Measurements from ENCODE around the gene SH2D4B. TPM values are rescaled to one million over a fixed set of nuclear protein-coding genes. Genes with fewer than 3 reads are reported as not detected.

Gene SH2D4B
- polyA plus RNA-seq, 1 experiment, result not detected

DNA sequence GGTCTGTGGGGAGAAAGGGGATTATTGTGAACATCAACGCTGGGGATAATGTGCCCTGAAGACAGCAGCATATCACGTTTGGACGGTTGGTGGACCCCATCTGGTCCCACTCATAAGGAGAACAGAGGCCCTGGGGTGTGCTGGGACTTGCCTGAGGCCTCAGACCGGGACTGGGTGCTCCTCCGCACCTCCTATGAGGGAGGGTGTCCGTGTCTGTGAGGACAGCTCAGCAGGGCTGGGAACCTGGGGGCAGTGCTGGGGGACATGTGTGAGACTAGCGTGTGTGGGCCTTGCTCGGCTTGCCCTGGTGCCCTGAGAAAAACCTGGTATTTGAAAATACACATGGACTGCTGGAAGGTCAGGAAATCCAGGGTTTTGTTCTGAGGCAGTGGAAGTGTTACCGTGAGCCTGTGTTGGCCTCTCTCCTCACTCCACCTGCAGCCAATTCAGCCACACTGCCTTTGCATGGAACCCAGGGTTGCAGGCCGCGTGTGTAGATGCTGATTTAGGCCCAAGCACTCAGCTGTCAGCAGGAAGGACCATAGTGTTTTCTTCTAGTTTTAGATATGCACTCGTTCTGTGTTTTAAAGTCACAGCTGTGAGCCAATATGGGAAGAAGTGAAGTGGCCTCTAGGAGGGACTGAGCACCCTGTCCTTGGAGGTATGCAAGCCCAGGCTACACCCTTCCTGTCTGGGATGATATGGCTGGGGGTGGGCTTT lies 13.4 kb upstream of the SH2D4B start:
- CTCF ChIA-PET, result interaction anchor here (0.7 to 1.2 kb wide), 2 partner anchors 18 kb away, joined by 3 read pairs; no protein-coding TSS in a partner anchor

DNA sequence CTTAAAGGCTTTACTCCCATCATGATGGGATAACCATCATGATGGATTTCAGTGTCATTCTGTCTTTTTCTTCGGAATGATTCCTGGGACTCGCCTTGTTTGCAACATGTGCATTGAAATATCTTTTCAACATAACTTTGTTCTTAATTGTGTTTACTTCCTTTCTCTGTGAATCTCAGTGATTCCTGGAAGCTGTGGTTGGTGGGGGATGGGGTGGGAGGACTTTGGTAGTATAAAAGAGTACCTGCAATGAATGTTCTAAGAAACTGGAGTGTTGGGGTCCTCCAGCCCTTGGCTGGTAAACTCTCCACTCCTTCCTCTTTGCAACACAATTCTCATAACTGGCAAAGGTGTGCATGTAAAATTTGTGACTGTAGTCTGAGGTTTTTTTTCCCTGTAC lies 11.5 kb upstream of the SH2D4B start:
- ChIA-PET POLR2A (no interaction called here), CTCF (interaction anchor here (3.1 kb wide), 1 partner anchor 136 kb away, joined by 11 read pairs; no protein-coding TSS in a partner anchor)
- H3K27ac ChIP-seq (ENCODE audit: low read depth, low read length), result no peak overlapping the region
- H3K9me3 ChIP-seq (ENCODE audit: control insufficient read depth, insufficient read depth, low read length), result no peaks in the 10 kb centered on the region
- no peaks in the 10 kb centered on the region for H3K27me3 ChIP-seq (ENCODE audit: control insufficient read depth, insufficient read depth, low read length)
- TF ChIP-seq, protein P1, sequence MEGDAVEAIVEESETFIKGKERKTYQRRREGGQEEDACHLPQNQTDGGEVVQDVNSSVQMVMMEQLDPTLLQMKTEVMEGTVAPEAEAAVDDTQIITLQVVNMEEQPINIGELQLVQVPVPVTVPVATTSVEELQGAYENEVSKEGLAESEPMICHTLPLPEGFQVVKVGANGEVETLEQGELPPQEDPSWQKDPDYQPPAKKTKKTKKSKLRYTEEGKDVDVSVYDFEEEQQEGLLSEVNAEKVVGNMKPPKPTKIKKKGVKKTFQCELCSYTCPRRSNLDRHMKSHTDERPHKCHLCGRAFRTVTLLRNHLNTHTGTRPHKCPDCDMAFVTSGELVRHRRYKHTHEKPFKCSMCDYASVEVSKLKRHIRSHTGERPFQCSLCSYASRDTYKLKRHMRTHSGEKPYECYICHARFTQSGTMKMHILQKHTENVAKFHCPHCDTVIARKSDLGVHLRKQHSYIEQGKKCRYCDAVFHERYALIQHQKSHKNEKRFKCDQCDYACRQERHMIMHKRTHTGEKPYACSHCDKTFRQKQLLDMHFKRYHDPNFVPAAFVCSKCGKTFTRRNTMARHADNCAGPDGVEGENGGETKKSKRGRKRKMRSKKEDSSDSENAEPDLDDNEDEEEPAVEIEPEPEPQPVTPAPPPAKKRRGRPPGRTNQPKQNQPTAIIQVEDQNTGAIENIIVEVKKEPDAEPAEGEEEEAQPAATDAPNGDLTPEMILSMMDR (IDR thresholded peaks at IDR 0.05; ENCODE audit: low read depth, low read length), result no peak
- DNase-seq (ENCODE audit: low read depth, low spot score), result no peak
- H3K4me3 ChIP-seq (ENCODE audit: low read depth, low read length), result no peak overlapping the region

More for the DNA sequence above, 13.4 kb upstream of the SH2D4B start:
- TF ChIP-seq, protein P1 (IDR thresholded peaks at IDR 0.05; ENCODE audit: low read depth, low read length), result no peak
- no peaks in the 10 kb centered on the region for H3K9me3 ChIP-seq (ENCODE audit: control insufficient read depth, insufficient read depth, low read length)
- no peak for DNase-seq (ENCODE audit: low read depth, low spot score)
- H3K4me3 ChIP-seq (ENCODE audit: low read depth, low read length), result no peak overlapping the region
- POLR2A ChIA-PET, result no interaction called here
- H3K27me3 ChIP-seq (ENCODE audit: control insufficient read depth, insufficient read depth, low read length), result no peaks in the 10 kb centered on the region
- H3K27ac ChIP-seq (ENCODE audit: low read depth, low read length), result no peak overlapping the region

DNA sequence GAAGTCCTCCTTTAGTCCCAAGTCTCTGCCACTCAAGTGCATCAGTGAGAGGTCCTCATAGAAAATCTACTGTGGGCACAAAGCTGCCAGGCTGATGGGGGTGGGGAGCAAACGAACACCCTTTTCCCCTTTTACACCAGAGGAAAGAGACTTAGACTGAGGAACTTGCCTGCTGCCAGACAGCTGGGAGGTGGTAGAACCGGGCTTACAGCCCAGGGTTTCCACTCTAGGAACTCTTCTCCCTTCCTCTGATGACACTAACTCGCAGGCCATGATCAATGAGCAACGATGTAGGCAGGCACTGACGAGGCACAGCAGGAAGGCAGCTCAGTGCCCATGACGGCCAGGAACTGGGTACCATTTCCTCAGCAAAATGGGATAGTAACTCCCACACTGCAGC lies 11.0 kb upstream of the SH2D4B start:
- CTCF ChIA-PET, result interaction anchor here (3.1 kb wide), 1 partner anchor 136 kb away, joined by 11 read pairs; no protein-coding TSS in a partner anchor
- TF ChIP-seq, protein P1 (IDR thresholded peaks at IDR 0.05; ENCODE audit: low read depth, low read length), result no peak
- no peak overlapping the region for H3K27ac ChIP-seq (ENCODE audit: low read depth, low read length)

DNA sequence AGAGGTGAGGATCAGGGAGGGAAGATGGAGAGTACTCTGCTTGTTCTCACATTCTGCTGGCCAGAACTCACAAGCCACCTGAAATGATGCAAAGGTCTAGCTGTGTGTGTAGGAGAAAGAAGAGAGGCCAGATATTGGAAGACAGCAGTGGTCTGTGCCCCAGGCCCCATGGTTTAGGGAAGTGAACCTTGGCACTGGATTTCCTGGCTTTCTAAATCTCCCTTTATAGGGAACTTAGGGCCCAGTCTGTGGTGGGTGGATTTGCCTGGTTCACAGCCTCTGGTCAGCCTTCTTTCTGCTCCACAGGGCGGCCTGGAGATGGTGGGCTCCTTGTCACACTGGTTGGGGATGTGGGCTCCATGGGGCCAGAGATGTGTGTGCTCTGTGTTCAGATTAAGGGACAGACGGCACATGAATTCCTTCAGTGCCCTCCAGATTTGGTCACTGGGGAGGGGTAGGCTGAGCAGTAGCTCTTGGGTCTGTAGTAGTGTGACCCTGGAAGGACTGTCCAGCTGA lies 9.5 kb upstream of the SH2D4B start:
- ChIA-PET POLR2A (no interaction called here), CTCF (interaction anchor here (3.1 kb wide), 1 partner anchor 134 kb away, joined by 11 read pairs; no protein-coding TSS in a partner anchor)
- TF ChIP-seq, protein P1 (IDR thresholded peaks at IDR 0.05; ENCODE audit: low read depth, low read length), result no peak
- Histone ChIP-seq H3K27me3 (ENCODE audit: control insufficient read depth, insufficient read depth, low read length) (no peaks in the 10 kb centered on the region), H3K9me3 (ENCODE audit: control insufficient read depth, insufficient read depth, low read length) (no peaks in the 10 kb centered on the region), H3K4me3 (ENCODE audit: low read depth, low read length) (no peak overlapping the region), H3K27ac (ENCODE audit: low read depth, low read length) (no peak overlapping the region)
- DNase-seq (ENCODE audit: low read depth, low spot score), result no peak

More for the DNA sequence above, 11.0 kb upstream of the SH2D4B start:
- no peaks in the 10 kb centered on the region for H3K27me3 ChIP-seq (ENCODE audit: control insufficient read depth, insufficient read depth, low read length)
- POLR2A ChIA-PET, result interaction anchor here (0.6 kb wide), 1 partner anchor 62 kb away, joined by 6 read pairs; no protein-coding TSS in a partner anchor
- DNase-seq (ENCODE audit: low read depth, low spot score), result no peak
- no peaks in the 10 kb centered on the region for H3K9me3 ChIP-seq (ENCODE audit: control insufficient read depth, insufficient read depth, low read length)
- no peak overlapping the region for H3K4me3 ChIP-seq (ENCODE audit: low read depth, low read length)

GRCh38 chr10:80528901-80529300 lies 8.8 kb upstream of the SH2D4B start:
- Histone ChIP-seq H3K9me3 (ENCODE audit: control insufficient read depth, insufficient read depth, low read length) (no peaks in the 10 kb centered on the region), H3K27me3 (ENCODE audit: control insufficient read depth, insufficient read depth, low read length) (no peaks in the 10 kb centered on the region), H3K4me3 (ENCODE audit: low read depth, low read length) (no peak overlapping the region), H3K27ac (ENCODE audit: low read depth, low read length) (no peak overlapping the region)
- TF ChIP-seq, protein P1 (IDR thresholded peaks at IDR 0.05; ENCODE audit: low read depth, low read length), result no peak
- POLR2A ChIA-PET, result no interaction called here
- DNase-seq (ENCODE audit: low read depth, low spot score), result no peak
- CTCF ChIA-PET, result interaction anchor here (3.1 kb wide), 1 partner anchor 133 kb away, joined by 11 read pairs; no protein-coding TSS in a partner anchor
